ENCODE data around the gene SMARCA4. TPM values are rescaled to one million over a fixed set of nuclear protein-coding genes. Genes with fewer than 3 reads are reported as not detected.

SMARCA4 gene
- total RNA-seq, 6 donors from 2014 or later, result 82.8 to 245 (median 108) TPM

DNA sequence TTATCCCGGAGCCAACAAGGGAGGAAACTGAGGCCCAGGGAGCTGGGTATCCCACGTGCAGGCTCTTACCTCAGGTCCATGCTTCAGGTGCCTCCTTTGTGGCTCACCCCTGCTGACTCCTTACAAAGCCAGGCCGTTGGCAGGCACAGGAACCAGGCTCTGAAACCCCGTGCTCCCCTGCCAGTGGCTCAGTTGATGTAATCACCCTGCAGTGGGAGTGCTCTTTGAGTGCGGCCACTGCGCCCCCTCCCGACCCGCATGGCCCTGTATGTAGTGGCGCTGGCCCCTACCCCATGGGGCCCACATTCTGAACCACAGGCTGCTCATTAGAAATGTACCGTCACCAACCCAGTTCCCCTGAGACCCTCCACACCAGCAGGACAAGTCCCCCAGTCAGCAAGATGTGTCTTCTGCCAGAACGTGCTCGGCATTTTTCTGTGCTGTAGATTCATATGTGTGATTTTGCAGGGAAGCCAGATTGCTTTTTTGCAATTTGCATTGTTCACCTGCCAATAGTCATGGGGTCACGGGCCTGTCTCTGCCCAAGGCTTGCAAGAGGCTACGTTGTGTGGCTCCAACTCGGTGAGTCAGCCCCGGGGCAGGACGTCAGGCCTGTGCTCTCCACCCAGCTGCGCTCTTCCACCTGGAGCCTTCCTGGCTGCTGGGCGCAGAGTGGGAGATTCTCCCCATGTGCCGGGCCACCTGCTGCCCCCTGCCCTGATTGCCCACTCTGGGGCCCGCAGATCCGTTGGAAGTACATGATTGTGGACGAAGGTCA lies 60.3 kb downstream of the SMARCA4 start:
- Histone ChIP-seq H3K9me3 (no peaks in the 10 kb centered on the region), H3K4me1 (peaks cover 0 to 6% (median 2%) of the 10 kb centered on the region in 4 donors), H3K27me3 (no peaks in the 10 kb centered on the region), H3K4me3 (no peak overlapping the region), H3K36me3 (peaks cover 44 to 100% (median 92%) of the 10 kb centered on the region in 4 donors), H3K27ac (no peak overlapping the region)
- DNase-seq (peak in 1 of 2 donors; percentile 41), ATAC-seq (ENCODE audit: low FRiP score in 2 of 2) (no peak)
- TF ChIP-seq, protein P1, sequence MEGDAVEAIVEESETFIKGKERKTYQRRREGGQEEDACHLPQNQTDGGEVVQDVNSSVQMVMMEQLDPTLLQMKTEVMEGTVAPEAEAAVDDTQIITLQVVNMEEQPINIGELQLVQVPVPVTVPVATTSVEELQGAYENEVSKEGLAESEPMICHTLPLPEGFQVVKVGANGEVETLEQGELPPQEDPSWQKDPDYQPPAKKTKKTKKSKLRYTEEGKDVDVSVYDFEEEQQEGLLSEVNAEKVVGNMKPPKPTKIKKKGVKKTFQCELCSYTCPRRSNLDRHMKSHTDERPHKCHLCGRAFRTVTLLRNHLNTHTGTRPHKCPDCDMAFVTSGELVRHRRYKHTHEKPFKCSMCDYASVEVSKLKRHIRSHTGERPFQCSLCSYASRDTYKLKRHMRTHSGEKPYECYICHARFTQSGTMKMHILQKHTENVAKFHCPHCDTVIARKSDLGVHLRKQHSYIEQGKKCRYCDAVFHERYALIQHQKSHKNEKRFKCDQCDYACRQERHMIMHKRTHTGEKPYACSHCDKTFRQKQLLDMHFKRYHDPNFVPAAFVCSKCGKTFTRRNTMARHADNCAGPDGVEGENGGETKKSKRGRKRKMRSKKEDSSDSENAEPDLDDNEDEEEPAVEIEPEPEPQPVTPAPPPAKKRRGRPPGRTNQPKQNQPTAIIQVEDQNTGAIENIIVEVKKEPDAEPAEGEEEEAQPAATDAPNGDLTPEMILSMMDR (IDR thresholded peaks at IDR 0.05), result no peak
- TF ChIP-seq POLR2A (IDR thresholded peaks at IDR 0.05) (no peak), EP300 (IDR thresholded peaks at IDR 0.05) (no peak), POLR2AphosphoS5 (IDR thresholded peaks at IDR 0.05) (no peak)
- 94 to 97% methylated on average over 19 to 22 of the region's 23 CpGs for WGBS, 2 donors

DNA sequence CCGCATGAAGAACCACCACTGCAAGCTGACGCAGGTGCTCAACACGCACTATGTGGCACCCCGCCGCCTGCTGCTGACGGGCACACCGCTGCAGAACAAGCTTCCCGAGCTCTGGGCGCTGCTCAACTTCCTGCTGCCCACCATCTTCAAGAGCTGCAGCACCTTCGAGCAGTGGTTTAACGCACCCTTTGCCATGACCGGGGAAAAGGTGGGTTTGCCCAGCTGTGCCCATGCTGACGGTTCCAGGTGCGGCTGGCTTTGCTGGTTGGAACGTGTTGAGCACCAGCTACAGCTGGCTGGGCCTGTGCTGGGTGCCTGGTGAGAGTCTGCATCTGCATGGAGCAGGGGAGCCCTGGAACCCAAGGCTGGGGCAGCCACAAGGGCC lies 60.9 kb downstream of the SMARCA4 start:
- H3K9me3 ChIP-seq, result no peaks in the 10 kb centered on the region
- no peaks in the 10 kb centered on the region for H3K27me3 ChIP-seq
- no peak overlapping the region for H3K27ac ChIP-seq
- WGBS, 2 donors, result 96 to 97% methylated on average over 9 to 15 of the region's 15 CpGs
- peaks cover 0 to 6% (median 2%) of the 10 kb centered on the region in 4 donors for H3K4me1 ChIP-seq
- peaks cover 41 to 100% (median 92%) of the 10 kb centered on the region in 4 donors for H3K36me3 ChIP-seq
- peak in 1 of 2 donors; percentile 63 for DNase-seq
- no peak for ATAC-seq (ENCODE audit: low FRiP score in 2 of 2)
- TF ChIP-seq EP300 (IDR thresholded peaks at IDR 0.05) (no peak), POLR2AphosphoS5 (IDR thresholded peaks at IDR 0.05) (no peak), POLR2A (IDR thresholded peaks at IDR 0.05) (no peak)
- TF ChIP-seq, protein P1 (IDR thresholded peaks at IDR 0.05), result no peak
- no peak overlapping the region for H3K4me3 ChIP-seq

DNA sequence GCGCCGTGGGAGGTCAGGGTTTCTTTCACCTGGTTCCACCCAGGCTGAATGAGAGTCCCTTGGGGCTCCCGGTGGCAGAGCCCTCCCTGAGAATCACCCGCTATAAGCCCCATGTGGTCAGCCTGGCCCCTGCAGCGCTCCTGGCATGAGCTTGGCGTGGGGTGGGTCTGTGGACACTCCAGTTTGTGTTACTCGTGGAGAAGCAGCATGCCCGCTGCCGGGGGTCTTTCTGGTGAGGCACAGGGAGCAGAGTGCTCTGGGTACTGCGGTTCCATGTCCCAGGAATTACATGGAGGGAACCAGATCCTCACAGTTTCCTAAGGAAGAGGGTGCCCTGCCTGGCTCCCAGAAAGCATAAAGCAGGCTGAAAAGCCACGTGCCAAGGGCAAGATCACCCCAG lies 62.2 kb downstream of the SMARCA4 start:
- TF ChIP-seq EP300 (IDR thresholded peaks at IDR 0.05), result no peak
- TF ChIP-seq POLR2AphosphoS5 (IDR thresholded peaks at IDR 0.05), result no peak
- WGBS, 2 donors, result 91 to 93% methylated on average over 10 to 11 of the region's 11 CpGs
- no peak overlapping the region for H3K27ac ChIP-seq
- no peak overlapping the region for H3K4me3 ChIP-seq
- peaks cover 41 to 100% (median 92%) of the 10 kb centered on the region in 4 donors for H3K36me3 ChIP-seq
- no peak for ATAC-seq (ENCODE audit: low FRiP score in 2 of 2)
- DNase-seq, result no peak
- peaks cover 0 to 6% (median 2%) of the 10 kb centered on the region in 4 donors for H3K4me1 ChIP-seq
- H3K9me3 ChIP-seq, result no peaks in the 10 kb centered on the region
- no peaks in the 10 kb centered on the region for H3K27me3 ChIP-seq

DNA sequence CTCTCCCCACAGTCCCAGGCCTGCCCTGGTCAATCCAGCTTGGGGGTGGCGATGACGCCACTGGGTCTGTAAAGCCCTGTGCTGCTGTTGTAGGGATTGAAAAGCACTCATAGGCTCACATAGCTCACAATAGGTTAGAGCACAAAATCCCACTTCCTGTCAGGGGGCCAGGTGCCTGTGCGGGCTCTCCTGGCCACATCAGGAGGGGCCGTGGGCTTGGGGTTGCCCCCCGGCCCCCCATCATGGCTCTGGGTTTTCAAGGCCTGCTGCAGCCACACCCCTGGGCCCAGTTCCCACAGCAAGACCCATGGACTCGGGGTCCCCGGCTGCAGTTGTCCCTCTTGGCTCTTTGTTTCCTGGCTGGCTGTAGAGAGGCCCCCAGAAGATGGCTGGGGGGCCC lies 62.9 kb downstream of the SMARCA4 start:
- H3K4me1 ChIP-seq, result peaks cover 0 to 5% (median 0%) of the 10 kb centered on the region in 4 donors
- peaks cover 48 to 100% (median 96%) of the 10 kb centered on the region in 4 donors for H3K36me3 ChIP-seq
- H3K4me3 ChIP-seq, result no peak overlapping the region
- TF ChIP-seq EP300 (IDR thresholded peaks at IDR 0.05) (no peak), POLR2AphosphoS5 (IDR thresholded peaks at IDR 0.05) (no peak)
- peak overlapping the region in 2 of 4 donors; percentile 7 to 48 for H3K27ac ChIP-seq
- ATAC-seq (ENCODE audit: low FRiP score in 2 of 2) (no peak), DNase-seq (no peak)
- 90% methylated on average over 7 of the region's 7 CpGs; no CpG with 5 or more reads in 1 of the 2 donors for WGBS, 2 donors
- H3K9me3 ChIP-seq, result no peaks in the 10 kb centered on the region
- no peaks in the 10 kb centered on the region for H3K27me3 ChIP-seq

DNA sequence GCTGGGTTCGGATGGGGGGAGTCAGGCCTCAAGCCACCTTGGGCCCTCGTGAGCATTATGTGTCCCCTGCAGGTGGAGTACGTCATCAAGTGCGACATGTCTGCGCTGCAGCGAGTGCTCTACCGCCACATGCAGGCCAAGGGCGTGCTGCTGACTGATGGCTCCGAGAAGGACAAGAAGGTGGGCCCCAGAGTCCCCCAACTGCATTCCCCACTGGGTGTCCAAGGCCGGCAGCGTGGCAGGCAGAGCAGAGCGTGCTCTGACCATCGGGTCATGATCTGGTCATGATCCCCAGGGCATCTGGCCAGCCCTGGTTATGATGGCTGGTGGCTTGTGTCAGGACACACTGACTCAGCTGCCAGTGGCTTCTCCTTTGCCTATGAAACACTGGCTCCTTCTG lies 63.4 kb downstream of the SMARCA4 start:
- no peaks in the 10 kb centered on the region for H3K9me3 ChIP-seq
- H3K4me1 ChIP-seq, result peaks cover 0 to under 1% (median 0%) of the 10 kb centered on the region in 4 donors
- 89% methylated on average over 13 of the region's 13 CpGs; no CpG with 5 or more reads in 1 of the 2 donors for WGBS, 2 donors
- no peak overlapping the region for H3K4me3 ChIP-seq
- no peak for ATAC-seq (ENCODE audit: low FRiP score in 2 of 2)
- TF ChIP-seq POLR2A (IDR thresholded peaks at IDR 0.05), result no peak
- TF ChIP-seq EP300 (IDR thresholded peaks at IDR 0.05), result no peak
- TF ChIP-seq, protein P1 (IDR thresholded peaks at IDR 0.05), result no peak
- peak in 1 of 2 donors; percentile 27 for TF ChIP-seq POLR2AphosphoS5 (IDR thresholded peaks at IDR 0.05)
- peaks cover 46 to 100% (median 96%) of the 10 kb centered on the region in 4 donors for H3K36me3 ChIP-seq
- H3K27ac ChIP-seq, result peak overlapping the region in 2 of 4 donors; percentile 12 to 48
- no peak for DNase-seq
- H3K27me3 ChIP-seq, result no peaks in the 10 kb centered on the region
